ENCODE measurements around the gene PTPRD. TPM values are rescaled to one million over a fixed set of nuclear protein-coding genes. Genes with fewer than 3 reads are reported as not detected.
A peak's percentile ranks its signal among the peaks of the same experiment; 100 is the strongest.
"Not testable (repeated sequence)": the region's sequence is repeated elsewhere in the genome, so short reads cannot be mapped to it uniquely, and the experiment has no call there.

The PTPRD gene
- total RNA-seq, 2 experiments from 2014 or later = not detected

GRCh38 chr9:9949368-9949767 is 663.4 kb downstream of the PTPRD start:
- ATAC-seq (no peak), DNase-seq (no peak)
- no peaks in the 10 kb centered on the region for H3K27me3 Mint-ChIP-seq
- no peaks in the 10 kb centered on the region for H3K36me3 Mint-ChIP-seq (ENCODE audit: low read depth)
- no peak overlapping the region for H3K27ac Mint-ChIP-seq
- intact Hi-C loops (cut with DNase I, micrococcal nuclease) = loop anchor here (10.0 kb wide), 3 partner anchors 65 to 615 kb away; no protein-coding TSS in a partner anchor
- H3K4me3 Mint-ChIP-seq = no peak overlapping the region
- no peaks in the 10 kb centered on the region for H3K4me1 Mint-ChIP-seq
- H3K9me3 Mint-ChIP-seq (ENCODE audit: low read depth) = peaks cover 1% of the 10 kb centered on the region
- CTCF ChIA-PET = interaction anchor here (0.5 kb wide), 1 partner anchor 11 kb away, joined by 3 read pairs; no protein-coding TSS in a partner anchor
- POLR2A ChIA-PET = no interaction called here

GRCh38 chr9:9945966-9946365 is 666.8 kb downstream of the PTPRD start:
- no peaks in the 10 kb centered on the region for H3K4me1 Mint-ChIP-seq
- intact Hi-C loops (cut with DNase I, micrococcal nuclease) = loop anchor here (10.0 kb wide), 3 partner anchors 61 to 611 kb away; no protein-coding TSS in a partner anchor

GRCh38 chr9:9942764-9943424 is 669.9 kb downstream of the PTPRD start:
- ChIA-PET CTCF (interaction anchor here (0.6 to 2.0 kb wide), 19 partner anchors 19 to 1887 kb away, joined by 3 to 10 read pairs (median 4); no protein-coding TSS in a partner anchor), POLR2A (no interaction called here)
- no peak for ATAC-seq
- Mint-ChIP-seq H3K4me3 (no peak overlapping the region), H3K36me3 (ENCODE audit: low read depth) (no peaks in the 10 kb centered on the region), H3K4me1 (no peaks in the 10 kb centered on the region), H3K9me3 (ENCODE audit: low read depth) (no peaks in the 10 kb centered on the region), H3K27me3 (no peaks in the 10 kb centered on the region), H3K27ac (no peak overlapping the region)
- peak; percentile 71 for DNase-seq
- intact Hi-C loops (cut with DNase I, micrococcal nuclease) = loop anchor here (2.0 to 10.0 kb wide), 4 partner anchors 58 to 608 kb away; no protein-coding TSS in a partner anchor

More at GRCh38 chr9:9945966-9946365, 666.8 kb downstream of the PTPRD start:
- POLR2A ChIA-PET = no interaction called here
- Mint-ChIP-seq H3K4me3 (no peak overlapping the region), H3K27me3 (no peaks in the 10 kb centered on the region), H3K27ac (no peak overlapping the region), H3K36me3 (ENCODE audit: low read depth) (no peaks in the 10 kb centered on the region), H3K9me3 (ENCODE audit: low read depth) (no peaks in the 10 kb centered on the region)
- no peak for DNase-seq
- ATAC-seq = no peak
- CTCF ChIA-PET = interaction anchor here (0.7 kb wide), 1 partner anchor 1515 kb away, joined by 3 read pairs; no protein-coding TSS in a partner anchor

- DNase-seq (no peak), ATAC-seq (no peak)
- Mint-ChIP-seq H3K36me3 (ENCODE audit: low read depth) (no peaks in the 10 kb centered on the region), H3K27ac (no peak overlapping the region), H3K27me3 (no peaks in the 10 kb centered on the region), H3K9me3 (ENCODE audit: low read depth) (no peaks in the 10 kb centered on the region), H3K4me3 (no peak overlapping the region), H3K4me1 (no peaks in the 10 kb centered on the region)
- intact Hi-C loops (cut with DNase I, micrococcal nuclease) = no loop called here
- POLR2A ChIA-PET = no interaction called here
- CTCF ChIA-PET = interaction anchor here (1.0 kb wide), 1 partner anchor 11 kb away, joined by 3 read pairs; no protein-coding TSS in a partner anchor
Measured at GRCh38 chr9:9938432-9938831, 674.4 kb downstream of the PTPRD start.

- H3K4me3 Mint-ChIP-seq; ATAC-seq; CTCF ChIA-PET; H3K36me3 Mint-ChIP-seq (ENCODE audit: low read depth); DNase-seq; H3K27me3 Mint-ChIP-seq; H3K4me1 Mint-ChIP-seq; POLR2A ChIA-PET; H3K27ac Mint-ChIP-seq; intact Hi-C loops (cut with DNase I, micrococcal nuclease); H3K9me3 Mint-ChIP-seq (ENCODE audit: low read depth): not testable (repeated sequence)
Measured at GRCh38 chr9:9931464-9931863, 681.3 kb downstream of the PTPRD start.

GRCh38 chr9:9924376-9924775 is 688.4 kb downstream of the PTPRD start:
- no peaks in the 10 kb centered on the region for H3K27me3 Mint-ChIP-seq
- H3K4me1 Mint-ChIP-seq = peaks cover 5% of the 10 kb centered on the region
- no peak for ATAC-seq
- no peaks in the 10 kb centered on the region for H3K36me3 Mint-ChIP-seq (ENCODE audit: low read depth)
- H3K4me3 Mint-ChIP-seq = no peak overlapping the region
- ChIA-PET CTCF (interaction anchor here (1.4 kb wide), 1 partner anchor 19 kb away, joined by 5 read pairs; no protein-coding TSS in a partner anchor), POLR2A (no interaction called here)
- no peak overlapping the region for H3K27ac Mint-ChIP-seq
- no peak for DNase-seq
- no peaks in the 10 kb centered on the region for H3K9me3 Mint-ChIP-seq (ENCODE audit: low read depth)
- intact Hi-C loops (cut with DNase I, micrococcal nuclease) = no loop called here

- ChIA-PET CTCF (no interaction called here), POLR2A (no interaction called here)
- DNase-seq = no peak
- intact Hi-C loops (cut with DNase I, micrococcal nuclease) = no loop called here
- H3K9me3 Mint-ChIP-seq (ENCODE audit: low read depth) = no peaks in the 10 kb centered on the region
- H3K27ac Mint-ChIP-seq = no peak overlapping the region
- no peaks in the 10 kb centered on the region for H3K27me3 Mint-ChIP-seq
- H3K36me3 Mint-ChIP-seq (ENCODE audit: low read depth) = no peaks in the 10 kb centered on the region
- H3K4me3 Mint-ChIP-seq = no peak overlapping the region
- ATAC-seq = no peak
- H3K4me1 Mint-ChIP-seq = peaks cover 5% of the 10 kb centered on the region
Measured at GRCh38 chr9:9921805-9922204, 691.0 kb downstream of the PTPRD start.

- POLR2A ChIA-PET = no interaction called here
- intact Hi-C loops (cut with DNase I, micrococcal nuclease) = no loop called here
- Mint-ChIP-seq H3K27me3 (no peaks in the 10 kb centered on the region), H3K4me3 (no peak overlapping the region), H3K4me1 (peaks cover 5% of the 10 kb centered on the region), H3K27ac (no peak overlapping the region), H3K9me3 (ENCODE audit: low read depth) (peaks cover 3% of the 10 kb centered on the region), H3K36me3 (ENCODE audit: low read depth) (no peaks in the 10 kb centered on the region)
- no peak for ATAC-seq
- CTCF ChIA-PET = interaction anchor here (1.0 kb wide), 1 partner anchor 22 kb away, joined by 5 read pairs; no protein-coding TSS in a partner anchor
- DNase-seq = no peak
Measured at GRCh38 chr9:9920425-9921060, 692.3 kb downstream of the PTPRD start.

GRCh38 chr9:9919174-9919775 is 693.5 kb downstream of the PTPRD start:
- ChIA-PET CTCF (no interaction called here), POLR2A (no interaction called here)
- no peak for ATAC-seq
- H3K36me3 Mint-ChIP-seq (ENCODE audit: low read depth) = no peaks in the 10 kb centered on the region
- intact Hi-C loops (cut with DNase I, micrococcal nuclease) = no loop called here
- peaks cover 11% of the 10 kb centered on the region for H3K9me3 Mint-ChIP-seq (ENCODE audit: low read depth)
- H3K4me3 Mint-ChIP-seq = no peak overlapping the region
- H3K27ac Mint-ChIP-seq = no peak overlapping the region
- no peak for DNase-seq
- H3K4me1 Mint-ChIP-seq = peaks cover 4% of the 10 kb centered on the region
- no peaks in the 10 kb centered on the region for H3K27me3 Mint-ChIP-seq

- Mint-ChIP-seq H3K4me1 (no peaks in the 10 kb centered on the region), H3K36me3 (ENCODE audit: low read depth) (no peaks in the 10 kb centered on the region), H3K4me3 (no peak overlapping the region), H3K27ac (no peak overlapping the region), H3K27me3 (no peaks in the 10 kb centered on the region), H3K9me3 (ENCODE audit: low read depth) (peaks cover 11% of the 10 kb centered on the region)
- ChIA-PET CTCF (no interaction called here), POLR2A (no interaction called here)
- DNase-seq = no peak
- intact Hi-C loops (cut with DNase I, micrococcal nuclease) = no loop called here
- no peak for ATAC-seq
Measured at GRCh38 chr9:9917400-9917799, 695.4 kb downstream of the PTPRD start.

- no peaks in the 10 kb centered on the region for H3K4me1 Mint-ChIP-seq
- intact Hi-C loops (cut with DNase I, micrococcal nuclease) = no loop called here
- H3K4me3 Mint-ChIP-seq = no peak overlapping the region
- H3K27ac Mint-ChIP-seq = no peak overlapping the region
- CTCF ChIA-PET = no interaction called here
- ATAC-seq = no peak
- no peaks in the 10 kb centered on the region for H3K27me3 Mint-ChIP-seq
- peaks cover 11% of the 10 kb centered on the region for H3K9me3 Mint-ChIP-seq (ENCODE audit: low read depth)
- no peak for DNase-seq
- POLR2A ChIA-PET = no interaction called here
- no peaks in the 10 kb centered on the region for H3K36me3 Mint-ChIP-seq (ENCODE audit: low read depth)
Measured at GRCh38 chr9:9914174-9914573, 698.6 kb downstream of the PTPRD start.

Measured in activated CD4-positive, alpha-beta T cell treated with anti-CD3 and anti-CD28 coated beads for 36 hours (primary cell).